Endothelial cell of umbilical vein (primary cell): ENCODE data around the gene DCC. TPM values are rescaled to one million over a fixed set of nuclear protein-coding genes. Genes with fewer than 3 reads are reported as not detected.

ENCODE experiments used
- BruUV-seq: library from RNA; stranded (reverse); fragments of 400-500 nt; replicated peaks from 2 replicates; lab custom pipeline; 2021; lab: Mats Ljungman, UMichigan
- CTCF ChIA-PET: fragments of 300-600, 350-600 bp; sonication (Branson Sonifier 250); formaldehyde crosslinking; loops from one replicate; lab custom pipeline; 2021; ENCODE audit warnings: antibody characterized with exemption, inconsistent platforms; lab: Charles Lee
- POLR2A ChIA-PET: fragments of 300-600, 350-600 bp; sonication (Branson Sonifier 250); formaldehyde crosslinking; loops from one replicate; lab custom pipeline; 2021; ENCODE audit warnings: antibody characterized with exemption, inconsistent platforms; lab: Charles Lee
- DNase-seq: peaks from one replicate; pipeline ENCODE4 v3.0.0-alpha.2; 2011; ENCODE audit warnings: low read depth, low spot score
- FAIRE-seq: peaks from 2 replicates; lab custom pipeline; 2011; peaks lifted over from hg19 to GRCh38; lab: Jason Lieb, UNC
- H2AFZ ChIP-seq: 2 replicates; pipeline ENCODE4 v1.6.0; 2012; ENCODE audit warnings: low read depth, low read length, control low read depth, inconsistent platforms
- H3K27ac ChIP-seq: 2 replicates; pipeline ENCODE4 v1.5.1; 2011; ENCODE audit warnings: low read depth, mild to moderate bottlenecking, control low read depth, low read length, moderate library complexity; ENCODE audit not compliant: insufficient read depth
- H3K27me3 ChIP-seq, 2 experiments: 2 replicates each; pipeline versions ENCODE4 v1.6.0 to v1.6.1; 2011; ENCODE audit warnings: low read length in 2 of 2, mixed read lengths in 1 of 2; ENCODE audit not compliant: control insufficient read depth in 2 of 2, insufficient read depth in 2 of 2
- H3K36me3 ChIP-seq, 2 experiments: 2 replicates in 1 of 2; 3 replicates in 1 of 2; pipeline ENCODE4 v1.5.1; 2011; ENCODE audit warnings: low read length in 2 of 2, mild to moderate bottlenecking in 1 of 2, moderate library complexity in 1 of 2; ENCODE audit not compliant: control insufficient read depth in 2 of 2, insufficient read depth in 2 of 2; ENCODE audit errors: extremely low read depth in 1 of 2
- H3K4me1 ChIP-seq: 3 replicates; pipeline ENCODE4 v1.5.1; 2011; ENCODE audit warnings: mild to moderate bottlenecking, low read length; ENCODE audit not compliant: control insufficient read depth, insufficient read depth; ENCODE audit errors: extremely low read depth
- H3K4me2 ChIP-seq: 2 replicates; pipeline ENCODE4 v1.6.1; 2011; ENCODE audit warnings: low read length, control low read depth, mixed read lengths; ENCODE audit not compliant: insufficient read depth
- H3K4me3 ChIP-seq, 3 experiments: fragments of 200-600 bp in 1 of 3; sonication (generic), shearing (Covaris generic) in 1 of 3; replicated peaks in 1 of 3; 2 replicates each; pipeline ENCODE4 v1.5.1; 2011 to 2016; ENCODE audit warnings: control low read depth in 3 of 3, low read length in 3 of 3, mild to moderate bottlenecking in 2 of 3, inconsistent platforms in 1 of 3, low read depth in 1 of 3, moderate library complexity in 1 of 3; ENCODE audit not compliant: insufficient read depth in 1 of 3
- H3K79me2 ChIP-seq: 2 replicates; pipeline ENCODE4 v1.6.0; 2012; ENCODE audit warnings: low read length, inconsistent platforms; ENCODE audit not compliant: control insufficient read depth, insufficient read depth
- H3K9ac ChIP-seq: replicated peaks from 2 replicates; pipeline ENCODE3; 2011; ENCODE audit warnings: low read length, control low read depth; ENCODE audit not compliant: insufficient read depth; ENCODE audit errors: extremely low read depth
- H3K9me1 ChIP-seq: replicated peaks from 3 replicates; pipeline ENCODE4 v1.6.0; 2011; ENCODE audit warnings: mild to moderate bottlenecking, low read length; ENCODE audit not compliant: control insufficient read depth, insufficient read depth; ENCODE audit errors: extremely low read depth
- H3K9me3 ChIP-seq: replicated peaks from 2 replicates; pipeline ENCODE4 v1.5.1; 2012; ENCODE audit warnings: low read length, inconsistent platforms; ENCODE audit not compliant: control insufficient read depth, insufficient read depth
- H4K20me1 ChIP-seq: replicated peaks from 2 replicates; pipeline ENCODE3; 2011; ENCODE audit warnings: mild to moderate bottlenecking, low read length; ENCODE audit not compliant: control insufficient read depth, insufficient read depth; ENCODE audit errors: extremely low read depth
- EZH2 ChIP-seq: IDR thresholded peaks from 2 replicates; pipeline ENCODE4 v1.6.1; 2012; ENCODE audit warnings: borderline replicate concordance, low read depth, mild to moderate bottlenecking, moderate library complexity, low read length, inconsistent platforms; ENCODE audit not compliant: severe bottlenecking
- FOS ChIP-seq: IDR thresholded peaks from 2 replicates; pipeline ENCODE4 v1.6.1; 2011; ENCODE audit warnings: mild to moderate bottlenecking, low read length, moderate library complexity, borderline replicate concordance; ENCODE audit not compliant: insufficient read depth
- GATA2 ChIP-seq: IDR thresholded peaks from 2 replicates; pipeline ENCODE4 v1.7.0; 2011; ENCODE audit warnings: low read depth, mild to moderate bottlenecking, moderate library complexity, mixed read lengths, low read length; ENCODE audit not compliant: insufficient read length, insufficient read depth
- JUN ChIP-seq: IDR thresholded peaks from 2 replicates; pipeline ENCODE4 v1.6.1; 2011; ENCODE audit warnings: borderline replicate concordance, low read depth; ENCODE audit not compliant: insufficient read length, insufficient read depth
- MAX ChIP-seq: IDR thresholded peaks from 2 replicates; pipeline ENCODE4 v1.6.1; 2011; ENCODE audit not compliant: insufficient read depth, insufficient read length
- MYC ChIP-seq: IDR thresholded peaks from one replicate; pipeline ENCODE4 v1.6.1; 2011; ENCODE audit warnings: mild to moderate bottlenecking, low read depth, low read length
- POLR2A ChIP-seq: IDR thresholded peaks from 2 replicates; pipeline ENCODE4 v1.6.1; 2012; ENCODE audit warnings: low read depth, mild to moderate bottlenecking, control low read depth, low read length
- POLR2AphosphoS5 ChIP-seq: IDR thresholded peaks from 2 replicates; pipeline ENCODE4 v1.6.1; 2012; ENCODE audit warnings: low read depth, mild to moderate bottlenecking, control low read depth, low read length, moderate library complexity; ENCODE audit not compliant: insufficient read depth
- dilution Hi-C: fragments of 300-500 bp; cut with MboI; formaldehyde crosslinking; loops from one replicate; pipeline ENCODE4 v1.15.0; 2019; ENCODE audit warnings: low sequenced_read_pairs; ENCODE audit not compliant: extremely low pct_ligation_motif_present
- intact Hi-C: fragments of 100-400 bp; cut with micrococcal nuclease; formaldehyde crosslinking; loops from one replicate; pipeline ENCODE4 v1.10.0; 2022
- polyA plus RNA-seq, 4 experiments: library from polyadenylated mRNA; depleted of rRNA in 3 of 4; stranded (reverse) in 3 of 4; unstranded in 1 of 4; fragments of >200 nt; gene quantifications; 2 replicates each; pipeline versions ENCODE4 v1.2.1 to v1.2.3, GENCODE V29; 2011 to 2012; ENCODE audit warnings: missing spikeins in 1 of 4
- total RNA-seq: library from RNA; stranded (reverse); gene quantifications from 2 replicates; pipeline ENCODE4 v1.2.3, GENCODE V29; 2021
- TF ChIP-seq, protein P1 (sequence below), 2 donors: IDR thresholded peaks; 1 replicate in 1 of 2; 2 replicates in 1 of 2; pipeline ENCODE4 v1.5.1; 2011; ENCODE audit warnings: low read length in 2 of 2, mild to moderate bottlenecking in 2 of 2, moderate library complexity in 2 of 2, control low read depth in 1 of 2, inconsistent platforms in 1 of 2, low read depth in 1 of 2; ENCODE audit not compliant: insufficient read depth in 1 of 2; ENCODE audit errors: extremely low read depth in 1 of 2

DCC gene
- total and polyA plus RNA-seq, 2 donors (not counting 3 experiments of a cell fraction or from before 2014, with no cell fraction given) = not detected

- TF ChIP-seq FOS (no peak), EZH2 (no peak), MYC (no peak), JUN (no peak), POLR2AphosphoS5 (no peak), MAX (no peak), POLR2A (no peak), GATA2 (no peak)
- TF ChIP-seq, protein P1, sequence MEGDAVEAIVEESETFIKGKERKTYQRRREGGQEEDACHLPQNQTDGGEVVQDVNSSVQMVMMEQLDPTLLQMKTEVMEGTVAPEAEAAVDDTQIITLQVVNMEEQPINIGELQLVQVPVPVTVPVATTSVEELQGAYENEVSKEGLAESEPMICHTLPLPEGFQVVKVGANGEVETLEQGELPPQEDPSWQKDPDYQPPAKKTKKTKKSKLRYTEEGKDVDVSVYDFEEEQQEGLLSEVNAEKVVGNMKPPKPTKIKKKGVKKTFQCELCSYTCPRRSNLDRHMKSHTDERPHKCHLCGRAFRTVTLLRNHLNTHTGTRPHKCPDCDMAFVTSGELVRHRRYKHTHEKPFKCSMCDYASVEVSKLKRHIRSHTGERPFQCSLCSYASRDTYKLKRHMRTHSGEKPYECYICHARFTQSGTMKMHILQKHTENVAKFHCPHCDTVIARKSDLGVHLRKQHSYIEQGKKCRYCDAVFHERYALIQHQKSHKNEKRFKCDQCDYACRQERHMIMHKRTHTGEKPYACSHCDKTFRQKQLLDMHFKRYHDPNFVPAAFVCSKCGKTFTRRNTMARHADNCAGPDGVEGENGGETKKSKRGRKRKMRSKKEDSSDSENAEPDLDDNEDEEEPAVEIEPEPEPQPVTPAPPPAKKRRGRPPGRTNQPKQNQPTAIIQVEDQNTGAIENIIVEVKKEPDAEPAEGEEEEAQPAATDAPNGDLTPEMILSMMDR (IDR thresholded peaks at IDR 0.05; ENCODE audit: extremely low read depth in 1 of 2, insufficient read depth in 1 of 2, low read depth in 1 of 2, low read length in 2 of 2) = no peak
- Histone ChIP-seq H3K79me2 (no peaks in the 10 kb centered on the region), H3K27ac (no peak overlapping the region), H3K4me1 (no peaks in the 10 kb centered on the region), H3K4me3 (no peak overlapping the region), H3K9me3 (peaks cover 2% of the 10 kb centered on the region), H4K20me1 (no peaks in the 10 kb centered on the region), H3K36me3 (no peaks in the 10 kb centered on the region), H3K4me2 (no peak overlapping the region), H3K27me3 (no peaks in the 10 kb centered on the region), H2AFZ (no peak overlapping the region), H3K9me1 (no peaks in the 10 kb centered on the region), H3K9ac (no peak overlapping the region)
- dilution Hi-C loops = no loop called here
- POLR2A ChIA-PET = no interaction called here
- intact Hi-C loops = no loop called here
- FAIRE-seq (no peak), DNase-seq (no peak)
- CTCF ChIA-PET = no interaction called here
- no TSS peak for BruUV-seq
Observed at GRCh38 chr18:52845036-52845435, 505.0 kb downstream of the DCC start.
